Loucy (cell line): ENCODE results near the gene ZBTB7B.

Experiments
- EZH2phosphoT487 ChIP-seq: fragments of 200-600 bp; IDR thresholded peaks from 2 replicates; pipeline ENCODE4 v1.6.1; 2018; ENCODE audit warnings: antibody characterized with exemption, mild to moderate bottlenecking, moderate library complexity, borderline replicate concordance
- TF ChIP-seq, protein P1 (sequence below): fragments of 200-600 bp; sonication (generic); conservative IDR thresholded peaks from 2 replicates; pipeline ENCODE4 v1.5.1; 2014; ENCODE audit warnings: mild to moderate bottlenecking, antibody characterized with exemption, low read length

DNA sequence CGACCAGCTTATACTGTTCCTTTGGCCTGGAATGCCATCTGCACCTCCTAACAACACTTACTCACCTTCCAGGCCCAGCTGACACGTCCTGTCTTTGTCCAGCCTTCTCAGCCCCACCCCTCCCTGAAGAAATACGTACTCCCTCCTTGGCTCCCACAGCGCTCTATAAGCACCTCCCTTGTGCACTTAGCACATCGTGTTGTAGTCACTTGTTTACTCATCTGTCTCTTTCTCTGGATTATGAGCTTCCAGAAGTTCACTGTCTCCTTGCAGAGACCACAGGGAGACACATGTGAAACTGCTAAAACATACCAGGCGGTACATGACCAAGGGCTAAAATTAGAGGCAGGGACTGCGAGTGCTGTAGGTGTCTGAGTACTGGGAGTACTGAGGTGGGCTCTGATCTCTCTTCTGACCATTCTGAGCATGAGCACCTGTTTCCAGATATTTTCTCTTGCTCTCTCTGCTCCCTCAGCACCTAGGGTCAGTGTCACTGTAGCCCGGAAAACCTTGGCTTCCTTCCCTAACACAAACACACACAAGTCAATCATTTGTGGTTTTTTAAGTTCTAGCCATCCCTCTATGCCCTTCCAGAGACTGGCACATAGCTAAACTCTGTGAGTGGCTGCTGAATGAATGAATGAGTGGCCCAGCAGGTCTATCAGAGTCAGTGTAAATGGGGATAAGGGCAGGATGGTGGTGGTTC is 36.2 kb downstream of the ZBTB7B start:
- TF ChIP-seq, protein P1, sequence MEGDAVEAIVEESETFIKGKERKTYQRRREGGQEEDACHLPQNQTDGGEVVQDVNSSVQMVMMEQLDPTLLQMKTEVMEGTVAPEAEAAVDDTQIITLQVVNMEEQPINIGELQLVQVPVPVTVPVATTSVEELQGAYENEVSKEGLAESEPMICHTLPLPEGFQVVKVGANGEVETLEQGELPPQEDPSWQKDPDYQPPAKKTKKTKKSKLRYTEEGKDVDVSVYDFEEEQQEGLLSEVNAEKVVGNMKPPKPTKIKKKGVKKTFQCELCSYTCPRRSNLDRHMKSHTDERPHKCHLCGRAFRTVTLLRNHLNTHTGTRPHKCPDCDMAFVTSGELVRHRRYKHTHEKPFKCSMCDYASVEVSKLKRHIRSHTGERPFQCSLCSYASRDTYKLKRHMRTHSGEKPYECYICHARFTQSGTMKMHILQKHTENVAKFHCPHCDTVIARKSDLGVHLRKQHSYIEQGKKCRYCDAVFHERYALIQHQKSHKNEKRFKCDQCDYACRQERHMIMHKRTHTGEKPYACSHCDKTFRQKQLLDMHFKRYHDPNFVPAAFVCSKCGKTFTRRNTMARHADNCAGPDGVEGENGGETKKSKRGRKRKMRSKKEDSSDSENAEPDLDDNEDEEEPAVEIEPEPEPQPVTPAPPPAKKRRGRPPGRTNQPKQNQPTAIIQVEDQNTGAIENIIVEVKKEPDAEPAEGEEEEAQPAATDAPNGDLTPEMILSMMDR, result no peak
- TF ChIP-seq EZH2phosphoT487, result no peak
